GM18909 (cell line): ENCODE results near the gene SFN.
"Not testable (repeated sequence)": the region's sequence is repeated elsewhere in the genome, so short reads cannot be mapped to it uniquely, and the experiment has no call there.

ENCODE experiments used
- ATAC-seq: cut with Tn5 transposase; IDR thresholded peaks from one replicate; pipeline ENCODE4 v1.9.1; 2021; ENCODE audit warnings: mild to moderate bottlenecking; ENCODE audit not compliant: unreplicated experiment, poor library complexity

SFN gene

GRCh38 chr1:26861889-26862378 lies 1.0 kb upstream of the SFN start:
- ATAC-seq: no peak

GRCh38 chr1:26863685-26864077 lies 732 bp downstream of the SFN start:
- no peak for ATAC-seq

GRCh38 chr1:26864610-26865480 lies 1.9 kb downstream of the SFN start:
- peak; percentile 92 for ATAC-seq

GRCh38 chr1:26873097-26873496 lies 10.1 kb downstream of the SFN start:
- ATAC-seq: not testable (repeated sequence)

GRCh38 chr1:26874896-26875295 lies 11.9 kb downstream of the SFN start:
- ATAC-seq: no peak

GRCh38 chr1:26877326-26877725 lies 14.4 kb downstream of the SFN start:
- ATAC-seq: no peak

GRCh38 chr1:26879793-26880192 lies 16.8 kb downstream of the SFN start:
- ATAC-seq: no peak

- not testable (repeated sequence) for ATAC-seq
These were observed 18.7 kb downstream of the SFN start for GRCh38 chr1:26881611-26882010.

GRCh38 chr1:26882696-26883463 lies 19.9 kb downstream of the SFN start:
- ATAC-seq: no peak

GRCh38 chr1:26887125-26887524 lies 24.2 kb downstream of the SFN start:
- no peak for ATAC-seq

GRCh38 chr1:26888231-26888630 lies 25.3 kb downstream of the SFN start:
- ATAC-seq: no peak

- ATAC-seq: peak; percentile 83
These were observed 26.9 kb downstream of the SFN start, which contains the start of gene GPN2 for GRCh38 chr1:26889551-26890466. Gene GPN2, minus strand, starts transcription at chr1:26890283. Its CDS starts 187 bp downstream, at chr1:26890096.

- peak; percentile 31 for ATAC-seq
These were observed 27.5 kb downstream of the SFN start for GRCh38 chr1:26890467-26890796.

GRCh38 chr1:26894263-26894662 lies 31.3 kb downstream of the SFN start:
- no peak for ATAC-seq

- ATAC-seq: no peak
These were observed 34.4 kb downstream of the SFN start for GRCh38 chr1:26897351-26897750.

- peak; percentile 83 for ATAC-seq
These were observed 37.3 kb downstream of the SFN start, which contains the start of gene GPATCH3 for GRCh38 chr1:26900001-26900814. Gene GPATCH3, minus strand, starts transcription at chr1:26900467. Its CDS starts 25 bp downstream, at chr1:26900442.

- ATAC-seq: no peak
These were observed 38.0 kb downstream of the SFN start for GRCh38 chr1:26900815-26901511.

GRCh38 chr1:26907071-26907917 lies 44.3 kb downstream of the SFN start:
- ATAC-seq: no peak
